Endothelial cell of umbilical vein (primary cell): ENCODE results near the gene DENND5A. TPM values are rescaled to one million over a fixed set of nuclear protein-coding genes. Genes with fewer than 3 reads are reported as not detected.

ENCODE experiments used
- BruUV-seq: library from RNA; stranded (reverse); fragments of 400-500 nt; replicated peaks from 2 replicates; lab custom pipeline; 2021; lab: Mats Ljungman, UMichigan
- CTCF ChIA-PET: fragments of 300-600, 350-600 bp; sonication (Branson Sonifier 250); formaldehyde crosslinking; loops from one replicate; lab custom pipeline; 2021; ENCODE audit warnings: antibody characterized with exemption, inconsistent platforms; lab: Charles Lee
- POLR2A ChIA-PET: fragments of 300-600, 350-600 bp; sonication (Branson Sonifier 250); formaldehyde crosslinking; loops from one replicate; lab custom pipeline; 2021; ENCODE audit warnings: antibody characterized with exemption, inconsistent platforms; lab: Charles Lee
- DNase-seq: peaks from one replicate; pipeline ENCODE4 v3.0.0-alpha.2; 2011; ENCODE audit warnings: low read depth, low spot score
- FAIRE-seq: peaks from 2 replicates; lab custom pipeline; 2011; peaks lifted over from hg19 to GRCh38; lab: Jason Lieb, UNC
- H2AFZ ChIP-seq: 2 replicates; pipeline ENCODE4 v1.6.0; 2012; ENCODE audit warnings: low read depth, low read length, control low read depth, inconsistent platforms
- H3K27ac ChIP-seq: 2 replicates; pipeline ENCODE4 v1.5.1; 2011; ENCODE audit warnings: low read depth, mild to moderate bottlenecking, control low read depth, low read length, moderate library complexity; ENCODE audit not compliant: insufficient read depth
- H3K27me3 ChIP-seq, 2 experiments: 2 replicates each; pipeline versions ENCODE4 v1.6.0 to v1.6.1; 2011; ENCODE audit warnings: low read length in 2 of 2, mixed read lengths in 1 of 2; ENCODE audit not compliant: control insufficient read depth in 2 of 2, insufficient read depth in 2 of 2
- H3K36me3 ChIP-seq, 2 experiments: 2 replicates in 1 of 2; 3 replicates in 1 of 2; pipeline ENCODE4 v1.5.1; 2011; ENCODE audit warnings: low read length in 2 of 2, mild to moderate bottlenecking in 1 of 2, moderate library complexity in 1 of 2; ENCODE audit not compliant: control insufficient read depth in 2 of 2, insufficient read depth in 2 of 2; ENCODE audit errors: extremely low read depth in 1 of 2
- H3K4me1 ChIP-seq: 3 replicates; pipeline ENCODE4 v1.5.1; 2011; ENCODE audit warnings: mild to moderate bottlenecking, low read length; ENCODE audit not compliant: control insufficient read depth, insufficient read depth; ENCODE audit errors: extremely low read depth
- H3K4me2 ChIP-seq: 2 replicates; pipeline ENCODE4 v1.6.1; 2011; ENCODE audit warnings: low read length, control low read depth, mixed read lengths; ENCODE audit not compliant: insufficient read depth
- H3K4me3 ChIP-seq, 3 experiments: fragments of 200-600 bp in 1 of 3; sonication (generic), shearing (Covaris generic) in 1 of 3; replicated peaks in 1 of 3; 2 replicates each; pipeline ENCODE4 v1.5.1; 2011 to 2016; ENCODE audit warnings: control low read depth in 3 of 3, low read length in 3 of 3, mild to moderate bottlenecking in 2 of 3, inconsistent platforms in 1 of 3, low read depth in 1 of 3, moderate library complexity in 1 of 3; ENCODE audit not compliant: insufficient read depth in 1 of 3
- H3K79me2 ChIP-seq: 2 replicates; pipeline ENCODE4 v1.6.0; 2012; ENCODE audit warnings: low read length, inconsistent platforms; ENCODE audit not compliant: control insufficient read depth, insufficient read depth
- H3K9ac ChIP-seq: replicated peaks from 2 replicates; pipeline ENCODE3; 2011; ENCODE audit warnings: low read length, control low read depth; ENCODE audit not compliant: insufficient read depth; ENCODE audit errors: extremely low read depth
- H3K9me1 ChIP-seq: replicated peaks from 3 replicates; pipeline ENCODE4 v1.6.0; 2011; ENCODE audit warnings: mild to moderate bottlenecking, low read length; ENCODE audit not compliant: control insufficient read depth, insufficient read depth; ENCODE audit errors: extremely low read depth
- H3K9me3 ChIP-seq: replicated peaks from 2 replicates; pipeline ENCODE4 v1.5.1; 2012; ENCODE audit warnings: low read length, inconsistent platforms; ENCODE audit not compliant: control insufficient read depth, insufficient read depth
- H4K20me1 ChIP-seq: replicated peaks from 2 replicates; pipeline ENCODE3; 2011; ENCODE audit warnings: mild to moderate bottlenecking, low read length; ENCODE audit not compliant: control insufficient read depth, insufficient read depth; ENCODE audit errors: extremely low read depth
- EZH2 ChIP-seq: IDR thresholded peaks from 2 replicates; pipeline ENCODE4 v1.6.1; 2012; ENCODE audit warnings: borderline replicate concordance, low read depth, mild to moderate bottlenecking, moderate library complexity, low read length, inconsistent platforms; ENCODE audit not compliant: severe bottlenecking
- FOS ChIP-seq: IDR thresholded peaks from 2 replicates; pipeline ENCODE4 v1.6.1; 2011; ENCODE audit warnings: mild to moderate bottlenecking, low read length, moderate library complexity, borderline replicate concordance; ENCODE audit not compliant: insufficient read depth
- GATA2 ChIP-seq: IDR thresholded peaks from 2 replicates; pipeline ENCODE4 v1.7.0; 2011; ENCODE audit warnings: low read depth, mild to moderate bottlenecking, moderate library complexity, mixed read lengths, low read length; ENCODE audit not compliant: insufficient read length, insufficient read depth
- JUN ChIP-seq: IDR thresholded peaks from 2 replicates; pipeline ENCODE4 v1.6.1; 2011; ENCODE audit warnings: borderline replicate concordance, low read depth; ENCODE audit not compliant: insufficient read length, insufficient read depth
- MYC ChIP-seq: IDR thresholded peaks from one replicate; pipeline ENCODE4 v1.6.1; 2011; ENCODE audit warnings: mild to moderate bottlenecking, low read depth, low read length
- POLR2A ChIP-seq: IDR thresholded peaks from 2 replicates; pipeline ENCODE4 v1.6.1; 2012; ENCODE audit warnings: low read depth, mild to moderate bottlenecking, control low read depth, low read length
- POLR2AphosphoS5 ChIP-seq: IDR thresholded peaks from 2 replicates; pipeline ENCODE4 v1.6.1; 2012; ENCODE audit warnings: low read depth, mild to moderate bottlenecking, control low read depth, low read length, moderate library complexity; ENCODE audit not compliant: insufficient read depth
- dilution Hi-C: fragments of 300-500 bp; cut with MboI; formaldehyde crosslinking; loops from one replicate; pipeline ENCODE4 v1.15.0; 2019; ENCODE audit warnings: low sequenced_read_pairs; ENCODE audit not compliant: extremely low pct_ligation_motif_present
- intact Hi-C: fragments of 100-400 bp; cut with micrococcal nuclease; formaldehyde crosslinking; loops from one replicate; pipeline ENCODE4 v1.10.0; 2022
- polyA plus RNA-seq, 4 experiments: library from polyadenylated mRNA; depleted of rRNA in 3 of 4; stranded (reverse) in 3 of 4; unstranded in 1 of 4; fragments of >200 nt; gene quantifications; 2 replicates each; pipeline versions ENCODE4 v1.2.1 to v1.2.3, GENCODE V29; 2011 to 2012; ENCODE audit warnings: missing spikeins in 1 of 4
- total RNA-seq: library from RNA; stranded (reverse); gene quantifications from 2 replicates; pipeline ENCODE4 v1.2.3, GENCODE V29; 2021
- TF ChIP-seq, protein P1 (sequence below): IDR thresholded peaks from 2 replicates; pipeline ENCODE4 v1.6.1; 2011; ENCODE audit not compliant: insufficient read depth, insufficient read length

The DENND5A gene
- total and polyA plus RNA-seq, 2 donors (not counting 3 experiments of a cell fraction or from before 2014, with no cell fraction given): 116 to 220 TPM

DNA sequence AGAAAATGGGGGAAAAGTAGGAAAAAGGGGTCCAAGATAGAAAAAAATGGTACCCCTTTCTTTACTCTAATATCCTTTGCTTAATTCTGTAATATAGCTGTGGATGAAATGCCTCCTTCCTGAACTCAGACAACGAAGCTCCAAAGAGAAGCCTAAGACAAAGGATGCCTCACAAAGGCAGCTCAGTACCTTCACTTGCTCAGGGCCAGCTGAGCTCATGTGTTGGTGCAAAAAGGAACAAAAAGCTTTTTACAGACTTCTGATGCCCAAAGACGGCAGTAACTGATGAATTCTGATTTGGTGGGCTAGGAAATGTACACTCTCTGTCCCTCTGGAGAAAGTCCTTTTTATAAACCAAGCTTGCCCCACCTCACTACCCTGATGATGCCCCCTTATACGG lies 77.5 kb downstream of the DENND5A start:
- Histone ChIP-seq H3K4me2 (no peak overlapping the region), H3K9me3 (no peaks in the 10 kb centered on the region), H3K27me3 (no peaks in the 10 kb centered on the region), H3K36me3 (peaks cover 2 to 7% of the 10 kb centered on the region in 2 experiments), H3K9ac (no peak overlapping the region), H3K4me1 (no peaks in the 10 kb centered on the region), H3K27ac (no peak overlapping the region), H3K79me2 (no peaks in the 10 kb centered on the region), H3K4me3 (no peak overlapping the region), H3K9me1 (no peaks in the 10 kb centered on the region), H4K20me1 (no peaks in the 10 kb centered on the region), H2AFZ (no peak overlapping the region)
- no TSS peak for BruUV-seq
- ChIA-PET POLR2A (no interaction called here), CTCF (interaction anchor here (0.8 to 1.1 kb wide), 2 partner anchors 22 to 125 kb away, joined by 3 read pairs; no protein-coding TSS in a partner anchor)
- TF ChIP-seq FOS (no peak), EZH2 (no peak), POLR2A (no peak), MYC (no peak)
- TF ChIP-seq, protein P1, sequence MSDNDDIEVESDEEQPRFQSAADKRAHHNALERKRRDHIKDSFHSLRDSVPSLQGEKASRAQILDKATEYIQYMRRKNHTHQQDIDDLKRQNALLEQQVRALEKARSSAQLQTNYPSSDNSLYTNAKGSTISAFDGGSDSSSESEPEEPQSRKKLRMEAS: no peak
- FAIRE-seq: no peak
- DNase-seq: no peak
- intact Hi-C loops (no loop called here), dilution Hi-C loops (no loop called here)

DNA sequence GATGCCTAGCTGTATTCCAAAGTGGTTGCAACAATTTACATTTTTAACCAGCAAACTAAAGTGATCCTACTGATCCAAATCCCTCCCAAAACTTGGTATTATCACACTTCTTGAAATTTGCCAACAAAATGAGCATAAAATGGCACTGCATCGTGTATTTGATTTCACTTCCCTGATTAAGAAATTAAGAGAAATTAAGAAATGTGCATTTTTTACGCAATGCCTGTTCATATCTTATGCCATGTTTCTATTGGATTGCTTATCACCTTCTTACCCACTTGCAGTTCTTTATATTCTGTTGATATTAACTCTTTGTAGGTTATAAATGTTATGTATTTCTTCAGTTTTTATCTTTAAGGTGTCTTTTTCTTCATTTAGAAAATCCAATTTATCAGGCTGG lies 80.6 kb downstream of the DENND5A start:
- POLR2A ChIA-PET: no interaction called here
- TF ChIP-seq JUN (no peak), EZH2 (no peak), GATA2 (no peak), MYC (no peak), FOS (no peak), POLR2AphosphoS5 (no peak)
- TF ChIP-seq, protein P1: no peak
- Histone ChIP-seq H2AFZ (no peak overlapping the region), H3K27ac (no peak overlapping the region), H3K4me2 (no peak overlapping the region), H3K4me1 (peaks cover 10% of the 10 kb centered on the region), H3K9me1 (no peaks in the 10 kb centered on the region), H3K27me3 (no peaks in the 10 kb centered on the region), H3K9ac (no peak overlapping the region), H3K79me2 (no peaks in the 10 kb centered on the region), H3K9me3 (no peaks in the 10 kb centered on the region), H3K36me3 (peaks cover 0 to 9% of the 10 kb centered on the region in 2 experiments), H3K4me3 (no peak overlapping the region), H4K20me1 (no peaks in the 10 kb centered on the region)
- FAIRE-seq (no peak), DNase-seq (no peak)
- no TSS peak for BruUV-seq
- intact Hi-C loops (no loop called here), dilution Hi-C loops (no loop called here)
- CTCF ChIA-PET: no interaction called here
